HepG2 (cell line): ENCODE data around the gene CTF1. TPM values are rescaled to one million over a fixed set of nuclear protein-coding genes. Genes with fewer than 3 reads are reported as not detected.

Source experiments
- ATAC-seq: fragments of 200-7000 bp; cut with Tn5 transposase; 3 replicates; pipeline ENCODE4 v1.9.1; 2020; ENCODE audit warnings: mild to moderate bottlenecking, moderate library complexity
- BruUV-seq: library from RNA; stranded (reverse); fragments of 400-500 nt; replicated peaks from 2 replicates; lab custom pipeline; 2021; lab: Mats Ljungman, UMichigan
- CTCF ChIA-PET: fragments of 300-600 bp; formaldehyde crosslinking; extraction: SDS; loops from one replicate; lab custom pipeline; 2021; ENCODE audit warnings: low total read pairs, inconsistent platforms, low intra/inter-chr PET ratio; lab: Yijun Ruan, JAX
- POLR2A ChIA-PET: fragments of 350-600 bp; sonication (Branson Sonifier 250); formaldehyde crosslinking; loops from one replicate; lab custom pipeline; 2020; ENCODE audit warnings: antibody characterized with exemption, inconsistent platforms; lab: Yijun Ruan, JAX
- DNase-seq: peaks from one replicate; pipeline ENCODE4 v3.0.0-alpha.2; 2015; ENCODE audit warnings: low spot score
- FAIRE-seq: peaks from 3 replicates; lab custom pipeline; 2011; peaks lifted over from hg19 to GRCh38; lab: Jason Lieb, UNC
- H2AFZ ChIP-seq: one replicate; pipeline ENCODE4 v1.6.1; 2011; ENCODE audit warnings: low read length, inconsistent platforms
- H3K27ac ChIP-seq: fragments of 300-600 bp; 3 replicates; pipeline ENCODE4 v1.8.0; 2011; ENCODE audit warnings: mixed run types, mild to moderate bottlenecking, mixed read lengths, low read length, inconsistent platforms; ENCODE audit not compliant: insufficient read depth; ENCODE audit errors: extremely low read length
- H3K27me3 ChIP-seq, 2 experiments: fragments of 200-600 bp in 1 of 2; 2 replicates in 1 of 2; 3 replicates in 1 of 2; pipeline versions ENCODE4 v1.6.0 to v1.8.0; 2011; ENCODE audit warnings: low read length in 2 of 2, mild to moderate bottlenecking in 2 of 2, moderate library complexity in 2 of 2, inconsistent platforms in 1 of 2; ENCODE audit not compliant: insufficient read depth in 2 of 2, control insufficient read depth in 1 of 2
- H3K36me3 ChIP-seq, 2 experiments: fragments of 200-600 bp in 1 of 2; replicated peaks in 1 of 2; 2 replicates in 1 of 2; 3 replicates in 1 of 2; pipeline versions ENCODE4 v1.5.1 to v1.8.0; 2011; ENCODE audit warnings: low read length in 2 of 2, inconsistent platforms in 1 of 2; ENCODE audit not compliant: insufficient read depth in 2 of 2, control insufficient read depth in 1 of 2
- H3K4me1 ChIP-seq: 2 replicates; pipeline ENCODE4 v1.5.1; 2012; ENCODE audit warnings: low read length, inconsistent platforms; ENCODE audit not compliant: insufficient read depth
- H3K4me2 ChIP-seq: 2 replicates; pipeline ENCODE4 v1.6.0; 2011; ENCODE audit warnings: low read depth, low read length, inconsistent platforms
- H3K4me3 ChIP-seq, 3 experiments: fragments of 200-600 bp in 1 of 3; sonication (generic), shearing (Covaris generic) in 1 of 3; replicated peaks in 1 of 3; 2 replicates each; pipeline ENCODE4 v1.5.1; 2011 to 2016; ENCODE audit warnings: low read length in 3 of 3, inconsistent platforms in 2 of 3, low read depth in 2 of 3, mild to moderate bottlenecking in 2 of 3, control low read depth in 1 of 3, mixed read lengths in 1 of 3; ENCODE audit not compliant: insufficient read depth in 1 of 3
- H3K79me2 ChIP-seq: one replicate; pipeline ENCODE4 v1.6.1; 2011; ENCODE audit warnings: low read length, inconsistent platforms; ENCODE audit not compliant: insufficient read depth
- H3K9ac ChIP-seq: 2 replicates; pipeline ENCODE4 v1.6.0; 2011; ENCODE audit warnings: mild to moderate bottlenecking, low read depth, low read length, inconsistent platforms; ENCODE audit not compliant: insufficient read depth
- H3K9me3 ChIP-seq: 2 replicates; pipeline ENCODE4 v1.5.1; 2012; ENCODE audit warnings: mild to moderate bottlenecking, low read length
- H4K20me1 ChIP-seq: 2 replicates; pipeline ENCODE4 v1.6.0; 2011; ENCODE audit warnings: inconsistent platforms, mild to moderate bottlenecking, low read length, moderate library complexity; ENCODE audit not compliant: insufficient read depth
- FOXO1 ChIP-seq: sonication (generic); formaldehyde crosslinking; IDR thresholded peaks from 2 replicates; pipeline ENCODE4 v1.4.0; 2020; ENCODE audit warnings: missing genetic modification reagents
- MEIS2 ChIP-seq: sonication (generic); formaldehyde crosslinking; IDR thresholded peaks from 2 replicates; pipeline ENCODE4 v1.9.0; 2021; ENCODE audit warnings: mild to moderate bottlenecking, missing genetic modification reagents
- NFYB ChIP-seq: sonication (generic); formaldehyde crosslinking; IDR thresholded peaks from 2 replicates; pipeline ENCODE4 v1.4.0; 2020; ENCODE audit warnings: missing genetic modification reagents
- TBP ChIP-seq: sonication (generic); formaldehyde crosslinking; IDR thresholded peaks from 2 replicates; pipeline ENCODE4 v1.5.0; 2020; ENCODE audit warnings: missing genetic modification reagents
- ZNF20 ChIP-seq: sonication (generic); formaldehyde crosslinking; IDR thresholded peaks from 2 replicates; pipeline ENCODE4 v1.4.0; 2020; ENCODE audit warnings: mild to moderate bottlenecking, moderate library complexity, missing genetic modification reagents
- ZNF441 ChIP-seq: sonication (generic); formaldehyde crosslinking; IDR thresholded peaks from 2 replicates; pipeline ENCODE4 v1.7.0; 2021; ENCODE audit warnings: missing genetic modification reagents, borderline replicate concordance
- ZNF496 ChIP-seq: sonication (generic); formaldehyde crosslinking; IDR thresholded peaks from 2 replicates; pipeline ENCODE4 v1.8.1; 2023; ENCODE audit warnings: mild to moderate bottlenecking, moderate library complexity, missing genetic modification reagents; ENCODE audit not compliant: insufficient replicate concordance
- WGBS: methylation state at CpG from one replicate; pipeline ENCODE4 v1.1.6; 2017; ENCODE audit warnings: low lambda C conversion rate; 5-methylcytosine and 5-hydroxymethylcytosine counted together
- in situ Hi-C: cut with HindIII; loops from 2 replicates; pipeline ENCODE4 v1.10.0; 2017; ENCODE audit warnings: low pct_unique_long_range_greater_than_20kb; ENCODE audit not compliant: extremely low pct_ligation_motif_present
- intact Hi-C: fragments of 100-400 bp; cut with micrococcal nuclease; formaldehyde crosslinking; loops from one replicate; pipeline ENCODE4 v1.10.0; 2022; ENCODE audit not compliant: unreplicated experiment
- polyA plus RNA-seq, 8 experiments: library from polyadenylated mRNA; depleted of rRNA in 3 of 8; stranded (reverse) in 7 of 8; unstranded in 1 of 8; fragments of >200 nt; fragmentation: Illumina TruSeq in 4 of 8; extraction: Trizol in 4 of 8; gene quantifications; 2 replicates each; pipeline versions ENCODE4 v1.2.1 to v1.2.3, GENCODE V29; 2011 to 2016; ENCODE audit warnings: low read depth in 4 of 8, missing spikeins in 1 of 8, mixed read lengths in 1 of 8; ENCODE audit not compliant: insufficient read depth in 1 of 8
- total RNA-seq, 5 experiments: library from RNA; depleted of rRNA; stranded (reverse); fragments of >200 nt; fragmentation: Illumina TruSeq; extraction: Trizol; gene quantifications; 2 replicates each; pipeline ENCODE4 v1.2.3, GENCODE V29; 2016; ENCODE audit warnings: low read depth in 1 of 5
- TF ChIP-seq, protein P1 (sequence below): sonication (generic); formaldehyde crosslinking; IDR thresholded peaks from 2 replicates; pipeline ENCODE4 v1.4.0; 2020; ENCODE audit warnings: missing genetic modification reagents, mild to moderate bottlenecking, borderline replicate concordance
- TF ChIP-seq, protein P2 (sequence below): sonication (generic); formaldehyde crosslinking; IDR thresholded peaks from 2 replicates; pipeline ENCODE4 v1.5.1; 2020; ENCODE audit warnings: missing genetic modification reagents, mild to moderate bottlenecking, borderline replicate concordance
- TF ChIP-seq, protein P3 (sequence below): sonication (generic); formaldehyde crosslinking; IDR thresholded peaks from 2 replicates; pipeline ENCODE4 v1.4.0; 2020; ENCODE audit warnings: missing genetic modification reagents, borderline replicate concordance
- TF ChIP-seq, protein P4 (sequence below): sonication (generic); formaldehyde crosslinking; IDR thresholded peaks from 2 replicates; pipeline ENCODE4 v1.5.1; 2020; ENCODE audit warnings: mild to moderate bottlenecking, moderate library complexity, missing genetic modification reagents

The CTF1 gene
- total and polyA plus RNA-seq, 2 of the 13 experiments (the other 11 are each of a cell fraction or from before 2014, with no cell fraction given): 0.13 to 1.8 TPM

DNA sequence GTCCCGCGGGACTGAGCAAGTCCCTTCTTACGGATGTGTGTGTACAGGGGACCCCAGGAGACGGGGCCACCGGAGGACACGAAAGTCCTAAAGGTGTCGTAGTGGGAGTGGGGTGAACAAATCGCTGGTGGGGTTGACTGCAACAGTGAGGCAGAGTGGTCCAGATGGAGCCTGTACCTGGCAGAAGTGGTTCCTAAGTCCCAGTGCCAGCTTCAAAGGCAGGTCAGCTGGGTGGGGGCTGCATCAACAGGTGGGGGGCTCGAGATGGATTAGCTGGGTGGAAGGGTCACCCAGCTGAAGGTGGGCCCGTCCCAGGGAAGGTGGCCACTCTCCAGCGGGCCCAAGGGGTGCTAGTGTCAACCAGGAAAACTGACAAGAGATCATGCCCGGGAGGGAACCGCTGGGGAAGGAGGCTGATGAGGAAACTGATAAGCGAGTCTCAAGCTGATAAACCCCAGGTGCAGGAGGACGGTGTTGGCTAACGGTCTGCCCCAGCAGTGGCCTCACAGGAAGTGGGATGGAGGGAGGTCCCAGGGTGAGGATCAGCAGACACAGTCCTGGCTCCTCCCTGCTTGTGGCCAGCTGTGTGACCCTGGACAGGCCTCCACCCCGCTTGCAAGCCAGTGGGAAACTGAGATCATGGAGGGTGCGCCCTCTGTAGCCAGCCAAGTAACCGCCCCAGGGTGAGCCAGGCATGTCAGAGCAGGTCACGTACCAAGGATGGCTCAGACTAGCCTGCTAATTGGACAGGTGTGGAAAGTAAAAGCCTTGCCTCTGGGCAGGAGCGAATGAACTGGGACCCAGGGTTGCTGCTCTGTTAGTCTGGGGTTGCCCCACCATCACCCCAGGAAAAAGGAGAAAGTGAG lies 53.5 kb downstream of the CTF1 start:
- POLR2A ChIA-PET: interaction anchor here (0.5 to 2.1 kb wide), 18 partner anchors 9 to 501 kb away, joined by 3 to 8 read pairs (median 5); partner anchors contain the start of genes FBXL19, KAT8, ZNF646 and ZNF668
- FAIRE-seq: peak; percentile 100
- peak overlapping the region; percentile 74 for H3K27ac ChIP-seq
- H3K4me3 ChIP-seq: peak overlapping the region; percentile 74 to 93 (median 88)
- H2AFZ ChIP-seq: no peak overlapping the region
- H3K27me3 ChIP-seq: no peaks in the 10 kb centered on the region; a peak in 1 of 5 replicates
- in situ Hi-C loops (no loop called here), intact Hi-C loops (loop anchor here (10.0 kb wide), 2 partner anchors 145 to 195 kb away; partner anchors contain the start of gene VKORC1)
- 2% methylated on average over 21 of the region's 21 CpGs for WGBS
- H3K79me2 ChIP-seq: peaks cover 5% of the 10 kb centered on the region
- peak; percentile 92 for DNase-seq
- peak; percentile 77 for ATAC-seq
- CTCF ChIA-PET: no interaction called here
- H3K4me2 ChIP-seq: peak overlapping the region; percentile 98
- H3K9me3 ChIP-seq: no peaks in the 10 kb centered on the region
- H3K36me3 ChIP-seq: peaks cover 0 to 7% of the 10 kb centered on the region in 2 experiments; a peak in 1 of 5 replicates
- peak overlapping the region; percentile 91 for H3K9ac ChIP-seq
- TSS peak; percentile 88 for BruUV-seq
- peaks cover 44% of the 10 kb centered on the region for H3K4me1 ChIP-seq
- no peaks in the 10 kb centered on the region for H4K20me1 ChIP-seq
- TF ChIP-seq, protein P1, sequence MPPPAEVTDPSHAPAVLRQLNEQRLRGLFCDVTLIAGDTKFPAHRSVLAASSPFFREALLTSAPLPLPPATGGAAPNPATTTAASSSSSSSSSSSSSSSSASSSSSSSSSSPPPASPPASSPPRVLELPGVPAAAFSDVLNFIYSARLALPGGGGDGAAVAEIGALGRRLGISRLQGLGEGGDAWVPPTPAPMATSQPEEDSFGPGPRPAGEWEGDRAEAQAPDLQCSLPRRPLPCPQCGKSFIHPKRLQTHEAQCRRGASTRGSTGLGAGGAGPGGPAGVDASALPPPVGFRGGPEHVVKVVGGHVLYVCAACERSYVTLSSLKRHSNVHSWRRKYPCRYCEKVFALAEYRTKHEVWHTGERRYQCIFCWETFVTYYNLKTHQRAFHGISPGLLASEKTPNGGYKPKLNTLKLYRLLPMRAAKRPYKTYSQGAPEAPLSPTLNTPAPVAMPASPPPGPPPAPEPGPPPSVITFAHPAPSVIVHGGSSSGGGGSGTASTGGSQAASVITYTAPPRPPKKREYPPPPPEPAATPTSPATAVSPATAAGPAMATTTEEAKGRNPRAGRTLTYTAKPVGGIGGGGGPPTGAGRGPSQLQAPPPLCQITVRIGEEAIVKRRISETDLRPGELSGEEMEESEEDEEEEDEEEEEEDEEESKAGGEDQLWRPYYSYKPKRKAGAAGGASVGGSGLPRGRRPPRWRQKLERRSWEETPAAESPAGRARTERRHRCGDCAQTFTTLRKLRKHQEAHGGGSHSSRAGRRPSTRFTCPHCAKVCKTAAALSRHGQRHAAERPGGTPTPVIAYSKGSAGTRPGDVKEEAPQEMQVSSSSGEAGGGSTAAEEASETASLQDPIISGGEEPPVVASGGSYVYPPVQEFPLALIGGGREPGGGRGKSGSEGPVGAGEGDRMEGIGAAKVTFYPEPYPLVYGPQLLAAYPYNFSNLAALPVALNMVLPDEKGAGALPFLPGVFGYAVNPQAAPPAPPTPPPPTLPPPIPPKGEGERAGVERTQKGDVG (CRISPR knock-in tag): peak; percentile 84; the same call in 1 of the 2 replicates
- TF ChIP-seq, protein P2, sequence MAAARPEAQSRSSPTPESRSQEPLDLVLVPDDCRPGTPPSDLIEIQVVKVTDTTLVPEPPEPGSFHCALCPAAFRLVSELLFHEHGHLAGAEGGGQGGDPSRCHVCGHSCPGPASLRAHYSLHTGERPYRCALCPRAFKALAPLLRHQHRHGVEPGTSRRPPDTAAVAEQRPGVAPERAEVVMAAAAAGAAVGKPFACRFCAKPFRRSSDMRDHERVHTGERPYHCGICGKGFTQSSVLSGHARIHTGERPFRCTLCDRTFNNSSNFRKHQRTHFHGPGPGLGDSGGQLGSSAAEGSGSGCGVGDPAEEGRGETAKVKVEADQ (CRISPR knock-in tag): no peak
- TF ChIP-seq, protein P3, sequence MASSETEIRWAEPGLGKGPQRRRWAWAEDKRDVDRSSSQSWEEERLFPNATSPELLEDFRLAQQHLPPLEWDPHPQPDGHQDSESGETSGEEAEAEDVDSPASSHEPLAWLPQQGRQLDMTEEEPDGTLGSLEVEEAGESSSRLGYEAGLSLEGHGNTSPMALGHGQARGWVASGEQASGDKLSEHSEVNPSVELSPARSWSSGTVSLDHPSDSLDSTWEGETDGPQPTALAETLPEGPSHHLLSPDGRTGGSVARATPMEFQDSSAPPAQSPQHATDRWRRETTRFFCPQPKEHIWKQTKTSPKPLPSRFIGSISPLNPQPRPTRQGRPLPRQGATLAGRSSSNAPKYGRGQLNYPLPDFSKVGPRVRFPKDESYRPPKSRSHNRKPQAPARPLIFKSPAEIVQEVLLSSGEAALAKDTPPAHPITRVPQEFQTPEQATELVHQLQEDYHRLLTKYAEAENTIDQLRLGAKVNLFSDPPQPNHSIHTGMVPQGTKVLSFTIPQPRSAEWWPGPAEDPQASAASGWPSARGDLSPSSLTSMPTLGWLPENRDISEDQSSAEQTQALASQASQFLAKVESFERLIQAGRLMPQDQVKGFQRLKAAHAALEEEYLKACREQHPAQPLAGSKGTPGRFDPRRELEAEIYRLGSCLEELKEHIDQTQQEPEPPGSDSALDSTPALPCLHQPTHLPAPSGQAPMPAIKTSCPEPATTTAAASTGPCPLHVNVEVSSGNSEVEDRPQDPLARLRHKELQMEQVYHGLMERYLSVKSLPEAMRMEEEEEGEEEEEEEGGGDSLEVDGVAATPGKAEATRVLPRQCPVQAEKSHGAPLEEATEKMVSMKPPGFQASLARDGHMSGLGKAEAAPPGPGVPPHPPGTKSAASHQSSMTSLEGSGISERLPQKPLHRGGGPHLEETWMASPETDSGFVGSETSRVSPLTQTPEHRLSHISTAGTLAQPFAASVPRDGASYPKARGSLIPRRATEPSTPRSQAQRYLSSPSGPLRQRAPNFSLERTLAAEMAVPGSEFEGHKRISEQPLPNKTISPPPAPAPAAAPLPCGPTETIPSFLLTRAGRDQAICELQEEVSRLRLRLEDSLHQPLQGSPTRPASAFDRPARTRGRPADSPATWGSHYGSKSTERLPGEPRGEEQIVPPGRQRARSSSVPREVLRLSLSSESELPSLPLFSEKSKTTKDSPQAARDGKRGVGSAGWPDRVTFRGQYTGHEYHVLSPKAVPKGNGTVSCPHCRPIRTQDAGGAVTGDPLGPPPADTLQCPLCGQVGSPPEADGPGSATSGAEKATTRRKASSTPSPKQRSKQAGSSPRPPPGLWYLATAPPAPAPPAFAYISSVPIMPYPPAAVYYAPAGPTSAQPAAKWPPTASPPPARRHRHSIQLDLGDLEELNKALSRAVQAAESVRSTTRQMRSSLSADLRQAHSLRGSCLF: no peak
- TF ChIP-seq ZNF20 (CRISPR knock-in tag) (no peak), NFYB (CRISPR knock-in tag) (peak; percentile 63), MEIS2 (CRISPR knock-in tag) (peak; percentile 93; the same call in 1 of the 2 replicates), ZNF496 (no peak), TBP (CRISPR knock-in tag) (no peak), ZNF441 (CRISPR knock-in tag) (peak; percentile 57; the same call in 1 of the 2 replicates), FOXO1 (CRISPR knock-in tag) (peak; percentile 86)
- TF ChIP-seq, protein P4, sequence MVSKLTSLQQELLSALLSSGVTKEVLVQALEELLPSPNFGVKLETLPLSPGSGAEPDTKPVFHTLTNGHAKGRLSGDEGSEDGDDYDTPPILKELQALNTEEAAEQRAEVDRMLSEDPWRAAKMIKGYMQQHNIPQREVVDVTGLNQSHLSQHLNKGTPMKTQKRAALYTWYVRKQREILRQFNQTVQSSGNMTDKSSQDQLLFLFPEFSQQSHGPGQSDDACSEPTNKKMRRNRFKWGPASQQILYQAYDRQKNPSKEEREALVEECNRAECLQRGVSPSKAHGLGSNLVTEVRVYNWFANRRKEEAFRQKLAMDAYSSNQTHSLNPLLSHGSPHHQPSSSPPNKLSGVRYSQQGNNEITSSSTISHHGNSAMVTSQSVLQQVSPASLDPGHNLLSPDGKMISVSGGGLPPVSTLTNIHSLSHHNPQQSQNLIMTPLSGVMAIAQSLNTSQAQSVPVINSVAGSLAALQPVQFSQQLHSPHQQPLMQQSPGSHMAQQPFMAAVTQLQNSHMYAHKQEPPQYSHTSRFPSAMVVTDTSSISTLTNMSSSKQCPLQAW (CRISPR knock-in tag): peak; percentile 77; the same call in 1 of the 2 replicates
